ENCODE data around the gene EXOSC2.

The EXOSC2 gene

DNA sequence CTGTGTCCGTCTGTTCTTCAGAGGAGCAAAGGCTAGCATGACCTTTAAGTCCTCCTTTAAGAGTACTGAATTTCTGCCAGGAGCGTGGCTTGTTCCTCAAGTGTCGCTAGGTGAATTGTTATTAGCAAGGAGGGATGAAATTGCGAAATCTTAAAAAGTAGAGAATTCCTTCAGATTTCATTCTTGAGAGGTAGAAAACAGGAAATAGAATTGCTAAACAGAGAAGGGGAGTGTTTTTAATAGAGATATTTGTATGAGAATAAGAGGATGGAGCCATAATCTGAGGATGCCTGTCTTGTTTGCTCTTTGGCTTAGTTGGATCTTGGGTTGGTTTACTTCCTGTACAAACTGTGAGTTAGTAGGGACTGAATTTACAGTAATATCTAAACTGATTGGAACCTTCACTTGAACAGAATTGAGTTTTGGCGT is 39.2 kb downstream of the EXOSC2 start:
- CTCF ChIA-PET = interaction anchor here (1.6 kb wide), 1 partner anchor 32 kb away, joined by 6 read pairs; no protein-coding TSS in a partner anchor
- POLR2A ChIA-PET = no interaction called here
- DNase-seq (ENCODE audit: extremely low spot score) = no peak
- no peak for TF ChIP-seq FOXM1 (IDR thresholded peaks at IDR 0.05; ENCODE audit: borderline replicate concordance)
- no peak for TF ChIP-seq BHLHE40 (IDR thresholded peaks at IDR 0.05; ENCODE audit: borderline replicate concordance)
- no peak for TF ChIP-seq ARNT (IDR thresholded peaks at IDR 0.05)
- no peak for TF ChIP-seq TARDBP (IDR thresholded peaks at IDR 0.05)
- TF ChIP-seq PKNOX1 (IDR thresholded peaks at IDR 0.05) = no peak
- TF ChIP-seq ZNF384 (IDR thresholded peaks at IDR 0.05) = no peak
- TF ChIP-seq HDGF (IDR thresholded peaks at IDR 0.05; ENCODE audit: borderline replicate concordance) = no peak
- no peak for TF ChIP-seq SP1 (IDR thresholded peaks at IDR 0.05)
- TF ChIP-seq CTBP1 (IDR thresholded peaks at IDR 0.05; ENCODE audit: borderline replicate concordance) = no peak
- TF ChIP-seq LEF1 (IDR thresholded peaks at IDR 0.05; ENCODE audit: borderline replicate concordance) = no peak
- TF ChIP-seq ELF4 (IDR thresholded peaks at IDR 0.05) = no peak

GRCh38 chr9:130735566-130735965 is 42.0 kb downstream of the EXOSC2 start:
- no peak for TF ChIP-seq FOXA1 (IDR thresholded peaks at IDR 0.05)
- POLR2A ChIA-PET = no interaction called here
- CTCF ChIA-PET = interaction anchor here (0.5 to 1.0 kb wide), 2 partner anchors 35 to 219 kb away, joined by 3 read pairs; no protein-coding TSS in a partner anchor
- no peak for DNase-seq (ENCODE audit: extremely low spot score)

DNA sequence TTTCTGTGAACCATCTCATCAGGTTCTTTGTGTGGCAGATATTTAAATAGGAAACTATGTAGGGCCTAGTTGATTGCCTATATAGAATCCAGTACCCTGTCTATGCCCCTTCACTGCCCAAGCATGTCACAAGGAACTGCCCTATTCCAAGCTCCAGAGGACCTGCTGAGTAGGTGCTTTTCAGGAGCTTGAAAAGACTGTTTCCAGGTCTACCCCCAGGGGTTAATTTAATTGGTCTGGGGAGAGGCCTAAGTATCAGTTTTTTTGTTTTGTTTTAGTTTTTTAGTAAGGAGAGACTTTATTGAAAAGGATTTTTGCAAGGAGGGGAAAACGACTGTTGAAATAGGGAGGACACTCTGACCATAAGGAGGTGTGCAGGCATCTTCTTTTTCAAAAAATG is 43.3 kb downstream of the EXOSC2 start:
- CTCF ChIA-PET = no interaction called here
- POLR2A ChIA-PET = no interaction called here
- TF ChIP-seq BHLHE40 (IDR thresholded peaks at IDR 0.05; ENCODE audit: borderline replicate concordance) (no peak), CTBP1 (IDR thresholded peaks at IDR 0.05; ENCODE audit: borderline replicate concordance) (no peak), FOXA1 (IDR thresholded peaks at IDR 0.05) (no peak), LEF1 (IDR thresholded peaks at IDR 0.05; ENCODE audit: borderline replicate concordance) (no peak), SUZ12 (IDR thresholded peaks at IDR 0.05) (no peak), ARNT (IDR thresholded peaks at IDR 0.05) (no peak), ELF4 (IDR thresholded peaks at IDR 0.05) (no peak), TARDBP (IDR thresholded peaks at IDR 0.05) (no peak), ZNF384 (IDR thresholded peaks at IDR 0.05) (no peak), PKNOX1 (IDR thresholded peaks at IDR 0.05) (no peak), SP1 (IDR thresholded peaks at IDR 0.05) (no peak), FOXM1 (IDR thresholded peaks at IDR 0.05; ENCODE audit: borderline replicate concordance) (no peak), NFRKB (IDR thresholded peaks at IDR 0.05) (no peak), FOXK2 (IDR thresholded peaks at IDR 0.05) (no peak), L3MBTL2 (conservative IDR thresholded peaks at IDR 0.05) (no peak), HDGF (IDR thresholded peaks at IDR 0.05; ENCODE audit: borderline replicate concordance) (no peak)
- DNase-seq (ENCODE audit: extremely low spot score) = no peak

DNA sequence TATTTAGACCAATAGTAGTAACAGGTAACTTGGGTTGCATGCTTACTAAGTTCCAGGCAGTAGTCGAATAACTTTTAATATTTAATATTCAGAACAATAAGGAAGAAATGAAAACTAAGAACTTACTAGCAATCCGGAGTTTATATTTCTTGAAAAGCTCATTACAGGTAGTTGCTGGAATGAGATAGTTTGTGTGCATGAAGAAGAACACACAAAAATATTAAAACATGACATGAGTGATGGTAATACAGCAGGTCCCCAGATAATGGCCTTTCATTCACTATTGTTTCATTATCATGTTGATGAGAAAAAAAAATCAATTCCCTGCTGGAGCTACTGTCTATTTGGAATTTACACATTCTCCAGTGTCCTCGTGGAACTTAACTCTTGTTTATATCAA is 44.7 kb downstream of the EXOSC2 start:
- TF ChIP-seq NFRKB (IDR thresholded peaks at IDR 0.05) = no peak
- TF ChIP-seq ELF4 (IDR thresholded peaks at IDR 0.05) = no peak
- TF ChIP-seq SUZ12 (IDR thresholded peaks at IDR 0.05) = no peak
- TF ChIP-seq SP1 (IDR thresholded peaks at IDR 0.05) = no peak
- TF ChIP-seq ZNF384 (IDR thresholded peaks at IDR 0.05) = no peak
- TF ChIP-seq FOXA1 (IDR thresholded peaks at IDR 0.05) = no peak
- TF ChIP-seq LEF1 (IDR thresholded peaks at IDR 0.05; ENCODE audit: borderline replicate concordance) = no peak
- TF ChIP-seq CTBP1 (IDR thresholded peaks at IDR 0.05; ENCODE audit: borderline replicate concordance) = no peak
- TF ChIP-seq BHLHE40 (IDR thresholded peaks at IDR 0.05; ENCODE audit: borderline replicate concordance) = no peak
- no peak for TF ChIP-seq ARNT (IDR thresholded peaks at IDR 0.05)
- TF ChIP-seq L3MBTL2 (conservative IDR thresholded peaks at IDR 0.05) = no peak
- TF ChIP-seq FOXK2 (IDR thresholded peaks at IDR 0.05) = no peak
- no peak for TF ChIP-seq HDGF (IDR thresholded peaks at IDR 0.05; ENCODE audit: borderline replicate concordance)
- TF ChIP-seq TARDBP (IDR thresholded peaks at IDR 0.05) = no peak
- ChIA-PET CTCF (no interaction called here), POLR2A (no interaction called here)
- no peak for DNase-seq (ENCODE audit: extremely low spot score)

DNA sequence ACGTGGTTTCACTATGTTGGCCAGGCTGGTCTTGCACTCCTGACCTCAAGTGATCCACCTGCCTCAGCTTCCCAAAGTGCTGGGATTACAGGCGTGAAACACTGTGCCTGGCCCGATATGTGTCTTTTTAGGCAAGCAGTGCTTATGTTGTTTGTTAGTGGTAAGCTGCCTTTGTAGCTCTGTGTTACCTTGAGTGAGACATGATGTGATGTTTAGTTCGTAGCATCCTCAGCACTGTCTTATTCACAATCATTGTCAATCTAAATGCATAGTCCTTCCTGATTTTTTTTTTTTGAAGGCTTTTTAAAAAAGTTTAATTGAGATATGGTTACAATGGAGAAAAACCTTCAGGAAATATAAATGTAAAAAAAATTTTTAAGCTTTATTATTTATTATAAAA is 45.5 kb downstream of the EXOSC2 start:
- no peak for DNase-seq (ENCODE audit: extremely low spot score)
- CTCF ChIA-PET = no interaction called here
- TF ChIP-seq TARDBP (IDR thresholded peaks at IDR 0.05) (no peak), HDGF (IDR thresholded peaks at IDR 0.05; ENCODE audit: borderline replicate concordance) (no peak), L3MBTL2 (conservative IDR thresholded peaks at IDR 0.05) (no peak), SP1 (IDR thresholded peaks at IDR 0.05) (no peak), NFRKB (IDR thresholded peaks at IDR 0.05) (no peak), FOXM1 (IDR thresholded peaks at IDR 0.05; ENCODE audit: borderline replicate concordance) (no peak), ELF4 (IDR thresholded peaks at IDR 0.05) (no peak), BHLHE40 (IDR thresholded peaks at IDR 0.05; ENCODE audit: borderline replicate concordance) (no peak), ZNF384 (IDR thresholded peaks at IDR 0.05) (no peak), LEF1 (IDR thresholded peaks at IDR 0.05; ENCODE audit: borderline replicate concordance) (no peak), PKNOX1 (IDR thresholded peaks at IDR 0.05) (no peak)
- POLR2A ChIA-PET = no interaction called here

DNA sequence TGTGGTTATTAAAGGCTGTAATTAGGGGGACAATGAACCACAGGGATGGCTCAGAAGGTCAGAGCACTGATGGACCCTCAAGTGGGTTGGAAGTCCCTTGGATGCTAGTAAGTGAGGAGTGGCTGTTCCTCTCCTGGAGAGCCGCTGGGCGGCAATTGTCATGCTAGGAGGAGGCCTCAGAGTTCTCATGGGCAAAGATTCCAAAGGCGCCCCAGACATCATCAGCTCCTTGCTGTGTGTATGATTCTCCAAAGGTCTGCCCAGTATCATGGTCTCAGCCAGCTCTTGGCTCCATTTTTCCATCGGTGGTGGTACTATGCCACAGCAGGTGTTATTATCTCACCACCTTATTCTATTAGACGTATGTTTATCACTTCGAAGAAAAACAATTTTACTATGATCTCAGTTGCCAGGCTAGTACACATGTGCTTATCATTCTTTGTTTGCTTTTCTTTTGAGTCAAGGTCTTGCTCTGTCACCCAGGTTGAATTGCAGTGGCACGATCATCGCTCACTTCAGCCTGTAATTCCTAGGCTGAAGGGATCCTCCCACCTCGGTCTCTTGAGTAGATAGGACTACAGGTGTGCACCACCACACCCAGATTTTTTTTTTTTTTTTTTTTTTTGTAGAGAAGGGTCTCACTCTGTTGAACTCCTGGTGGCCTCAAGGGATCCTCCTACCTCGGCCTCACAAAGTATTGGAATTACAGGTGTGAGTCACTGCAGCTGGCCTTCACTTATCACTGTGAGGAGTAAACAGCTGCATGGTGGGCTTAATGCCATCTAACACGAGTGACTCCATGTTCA is 46.8 kb downstream of the EXOSC2 start:
- CTCF ChIA-PET = no interaction called here
- POLR2A ChIA-PET = no interaction called here
- TF ChIP-seq FOXM1 (IDR thresholded peaks at IDR 0.05; ENCODE audit: borderline replicate concordance) = no peak
- no peak for TF ChIP-seq FOXA1 (IDR thresholded peaks at IDR 0.05)
- TF ChIP-seq BHLHE40 (IDR thresholded peaks at IDR 0.05; ENCODE audit: borderline replicate concordance) = no peak
- TF ChIP-seq ELF4 (IDR thresholded peaks at IDR 0.05) = no peak
- no peak for TF ChIP-seq CTBP1 (IDR thresholded peaks at IDR 0.05; ENCODE audit: borderline replicate concordance)
- no peak for TF ChIP-seq LEF1 (IDR thresholded peaks at IDR 0.05; ENCODE audit: borderline replicate concordance)
- TF ChIP-seq HDGF (IDR thresholded peaks at IDR 0.05; ENCODE audit: borderline replicate concordance) = no peak
- TF ChIP-seq TARDBP (IDR thresholded peaks at IDR 0.05) = no peak
- TF ChIP-seq PKNOX1 (IDR thresholded peaks at IDR 0.05) = no peak
- DNase-seq (ENCODE audit: extremely low spot score) = no peak

Measured in HEK293T (cell line).